A549 (cell line): ENCODE measurements around the gene MYORG.

Experiments
- BHLHE40 ChIP-seq: IDR thresholded peaks from 2 replicates; pipeline ENCODE4 v1.6.1; 2012; ENCODE audit warnings: low read depth, low read length, inconsistent platforms
- CTCF ChIP-seq: fragments of >200 bp; sonication (Bioruptor Twin); formaldehyde crosslinking; IDR thresholded peaks from 3 replicates; pipeline ENCODE4 v1.5.1; 2016
- EP300 ChIP-seq, 2 experiments: fragments of >200 bp; sonication (Bioruptor Twin); formaldehyde crosslinking; IDR thresholded peaks; 2 replicates in 1 of 2; 3 replicates in 1 of 2; pipeline ENCODE4 v1.6.1; 2016 to 2017
- HMGXB4 ChIP-seq: fragments of 250-450 bp; sonication (Bioruptor Pico); IDR thresholded peaks from 2 replicates; pipeline ENCODE4 v1.5.0; 2021; ENCODE audit warnings: mild to moderate bottlenecking, moderate library complexity, borderline replicate concordance
- HOXA7 ChIP-seq: fragments of 250-450 bp; sonication (Bioruptor Pico); IDR thresholded peaks from 2 replicates; pipeline ENCODE4 v1.5.0; 2020; ENCODE audit warnings: mild to moderate bottlenecking, moderate library complexity
- MAX ChIP-seq: IDR thresholded peaks from 2 replicates; pipeline ENCODE4 v1.6.1; 2012
- PBX3 ChIP-seq: IDR thresholded peaks from 2 replicates; pipeline ENCODE4 v1.6.1; 2012
- POLR2A ChIP-seq: IDR thresholded peaks from 2 replicates; pipeline ENCODE4 v1.6.1; 2012; ENCODE audit warnings: mild to moderate bottlenecking, low read length
- POLR2AphosphoS2 ChIP-seq: conservative IDR thresholded peaks from 2 replicates; pipeline ENCODE4 v1.6.1; 2012; ENCODE audit warnings: low read length, improper control_type of control experiment, inconsistent platforms
- RAD21 ChIP-seq, 2 experiments: fragments of >200 bp in 1 of 2; sonication (Bioruptor Twin) in 1 of 2; formaldehyde crosslinking in 1 of 2; IDR thresholded peaks in 1 of 2; conservative IDR thresholded peaks in 1 of 2; 2 replicates in 1 of 2; 3 replicates in 1 of 2; pipeline ENCODE4 v1.6.1; 2012 to 2018; ENCODE audit warnings: inconsistent platforms in 1 of 2
- REST ChIP-seq: fragments of 200-600 bp; sonication (generic); IDR thresholded peaks from 2 replicates; pipeline ENCODE4 v1.6.1; 2016; ENCODE audit warnings: antibody characterized with exemption, mild to moderate bottlenecking, moderate library complexity
- TP53 ChIP-seq: fragments of 250-450 bp; sonication (Bioruptor Pico); IDR thresholded peaks from 2 replicates; pipeline ENCODE4 v1.5.0; 2021; ENCODE audit warnings: mild to moderate bottlenecking, moderate library complexity

GRCh38 chr9:34375901-34376595 is 650 bp downstream of the MYORG start:
- TF ChIP-seq REST (no peak), RAD21 (conservative IDR thresholded peaks at IDR 0.05 in 1 of 2, IDR thresholded peaks at IDR 0.05 in 1 of 2) (0 out of 5 replicates have a peak, but pooled peaks have one; percentile 14 to 19), PBX3 (no peak), BHLHE40 (no peak), CTCF (peak; percentile 28; the same call in 2 of the 3 replicates), TP53 (CRISPR knock-in tag) (no peak), HMGXB4 (CRISPR knock-in tag) (no peak), POLR2AphosphoS2 (no peak), EP300 (IDR thresholded peaks at IDR 0.05) (no peak), POLR2A (no peak), MAX (no peak), HOXA7 (CRISPR knock-in tag) (no peak)
